ENCODE data around the gene TRIM24. TPM values are rescaled to one million over a fixed set of nuclear protein-coding genes. Genes with fewer than 3 reads are reported as not detected.

TRIM24 gene
- total and polyA plus RNA-seq, 7 experiments from 2014 or later: 8.1 to 19.3 (median 17.7) TPM

GRCh38 chr7:138440460-138440859, 19.6 kb upstream of the TRIM24 start:
- peaks cover 0 to 4% (median 3%) of the 10 kb centered on the region in 5 donors for H3K27me3 Mint-ChIP-seq
- DNase-seq: no peak
- no peak overlapping the region for H3K4me3 Mint-ChIP-seq
- ChIA-PET POLR2A (no interaction called here), CTCF (no interaction called here)
- H3K4me1 ChIP-seq (ENCODE audit: control insufficient read depth in 2 of 2, insufficient read depth in 2 of 2, low read length in 2 of 2): no peaks in the 10 kb centered on the region
- intact Hi-C loops (cut with micrococcal nuclease): no loop called here
- no peaks in the 10 kb centered on the region for H3K27me3 ChIP-seq (ENCODE audit: control insufficient read depth in 2 of 2, insufficient read depth in 2 of 2, low read length in 2 of 2)
- ATAC-seq: no peak
- no peaks in the 10 kb centered on the region for H3K9me3 ChIP-seq (ENCODE audit: control insufficient read depth in 2 of 3, low read length in 3 of 3)
- no peak overlapping the region for H3K27ac ChIP-seq (ENCODE audit: low read depth, low read length)
- H3K36me3 ChIP-seq (ENCODE audit: control insufficient read depth in 2 of 3, insufficient read depth in 3 of 3, low read length in 3 of 3): no peaks in the 10 kb centered on the region
- H3K4me1 Mint-ChIP-seq: no peaks in the 10 kb centered on the region
- H3K27ac Mint-ChIP-seq: no peak overlapping the region
- peaks cover 0 to 3% (median 2%) of the 10 kb centered on the region in 11 donors for H3K9me3 Mint-ChIP-seq
- no peak overlapping the region for H3K4me3 ChIP-seq (ENCODE audit: low read length)
- peaks cover 0 to 2% (median 0%) of the 10 kb centered on the region in 5 donors for H3K36me3 Mint-ChIP-seq

DNA sequence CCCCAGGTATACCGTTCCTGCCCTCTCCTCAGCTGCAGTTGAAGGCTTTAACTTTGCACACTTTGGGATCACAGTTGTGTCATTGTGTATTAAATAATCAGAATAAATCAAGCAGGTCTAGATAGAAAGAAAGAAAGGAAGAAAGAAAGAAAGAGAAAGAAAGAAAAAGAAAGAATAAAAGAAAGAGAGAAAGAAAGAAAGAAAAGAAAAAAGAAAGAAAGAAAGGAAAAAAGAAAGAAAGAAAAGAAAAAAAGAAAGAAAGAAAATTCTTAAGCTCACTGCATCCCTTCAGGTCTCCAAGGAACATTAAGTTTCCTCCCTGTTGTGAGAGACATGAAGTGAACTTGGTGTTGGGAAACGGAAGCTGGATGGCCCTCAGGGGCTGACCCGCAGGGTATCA, 17.2 kb upstream of the TRIM24 start:
- ChIA-PET CTCF (no interaction called here), POLR2A (no interaction called here)
- no peaks in the 10 kb centered on the region for H3K36me3 ChIP-seq (ENCODE audit: control insufficient read depth in 2 of 3, insufficient read depth in 3 of 3, low read length in 3 of 3)
- no peaks in the 10 kb centered on the region for H3K27me3 ChIP-seq (ENCODE audit: control insufficient read depth in 2 of 2, insufficient read depth in 2 of 2, low read length in 2 of 2)
- H3K9me3 ChIP-seq (ENCODE audit: control insufficient read depth in 2 of 3, low read length in 3 of 3): no peaks in the 10 kb centered on the region
- H3K9me3 Mint-ChIP-seq: peaks cover 0 to 1% (median 0%) of the 10 kb centered on the region in 11 donors
- H3K27me3 Mint-ChIP-seq: peaks cover 0 to 4% (median 0%) of the 10 kb centered on the region in 5 donors
- no peaks in the 10 kb centered on the region for H3K4me1 ChIP-seq (ENCODE audit: control insufficient read depth in 2 of 2, insufficient read depth in 2 of 2, low read length in 2 of 2)
- ATAC-seq (no peak), DNase-seq (no peak)
- intact Hi-C loops (cut with micrococcal nuclease): no loop called here
- no peak overlapping the region for H3K4me3 ChIP-seq (ENCODE audit: low read length)
- no peak overlapping the region for H3K27ac ChIP-seq (ENCODE audit: low read depth, low read length)
- no peak overlapping the region for H3K27ac Mint-ChIP-seq
- no peaks in the 10 kb centered on the region for H3K4me1 Mint-ChIP-seq
- H3K36me3 Mint-ChIP-seq: no peaks in the 10 kb centered on the region
- H3K4me3 Mint-ChIP-seq: no peak overlapping the region

- Mint-ChIP-seq H3K27ac (no peak overlapping the region), H3K9me3 (no peaks in the 10 kb centered on the region), H3K4me1 (no peaks in the 10 kb centered on the region), H3K36me3 (no peaks in the 10 kb centered on the region), H3K27me3 (peaks cover 0 to 3% (median 0%) of the 10 kb centered on the region in 5 donors), H3K4me3 (no peak overlapping the region)
- Histone ChIP-seq H3K4me1 (ENCODE audit: control insufficient read depth in 2 of 2, insufficient read depth in 2 of 2, low read length in 2 of 2) (no peaks in the 10 kb centered on the region), H3K4me3 (ENCODE audit: low read length) (no peak overlapping the region), H3K9me3 (ENCODE audit: control insufficient read depth in 2 of 3, low read length in 3 of 3) (no peaks in the 10 kb centered on the region), H3K27ac (ENCODE audit: low read depth, low read length) (no peak overlapping the region), H3K27me3 (ENCODE audit: control insufficient read depth in 2 of 2, insufficient read depth in 2 of 2, low read length in 2 of 2) (no peaks in the 10 kb centered on the region), H3K36me3 (ENCODE audit: control insufficient read depth in 2 of 3, insufficient read depth in 3 of 3, low read length in 3 of 3) (no peaks in the 10 kb centered on the region)
- intact Hi-C loops (cut with micrococcal nuclease): loop anchor here (1.0 kb wide), 2 partner anchors 289 to 417 kb away; no protein-coding TSS in a partner anchor
- DNase-seq (peak in 7 of 9 donors; percentile 8 to 37 (median 18)), ATAC-seq (no peak)
- ChIA-PET POLR2A (no interaction called here), CTCF (interaction anchor here (1.3 kb wide), 1 partner anchor 289 kb away, joined by 7 read pairs; no protein-coding TSS in a partner anchor)
These were observed 10.5 kb upstream of the TRIM24 start for GRCh38 chr7:138449580-138449979.

DNA sequence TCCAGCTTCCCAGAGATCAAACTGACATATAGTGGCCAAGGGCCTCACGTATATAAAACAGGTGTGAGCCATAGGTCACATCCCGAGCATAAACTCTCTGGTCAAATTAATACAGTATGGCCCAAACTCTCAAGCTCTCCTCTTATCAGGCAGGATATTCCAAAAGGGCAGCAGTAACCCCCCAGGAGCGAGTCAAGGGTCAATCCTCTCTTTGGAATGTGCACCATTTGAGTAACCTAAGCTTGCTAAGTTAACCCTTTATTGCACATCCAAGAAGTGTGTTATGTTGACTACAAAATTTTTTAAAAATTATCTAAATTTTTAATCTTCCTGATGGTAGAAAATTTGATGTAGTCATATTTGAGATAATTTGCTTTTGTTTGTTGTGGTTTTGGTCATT, 4.5 kb upstream of the TRIM24 start:
- Mint-ChIP-seq H3K36me3 (no peaks in the 10 kb centered on the region), H3K4me1 (peaks cover 0 to 11% (median 5%) of the 10 kb centered on the region in 7 donors), H3K4me3 (no peak overlapping the region), H3K27me3 (peaks cover 0 to 5% (median 0%) of the 10 kb centered on the region in 5 donors), H3K9me3 (no peaks in the 10 kb centered on the region), H3K27ac (no peak overlapping the region)
- intact Hi-C loops (cut with micrococcal nuclease): loop anchor here in 1 of 2 donors (5.0 kb wide), 2 partner anchors 172 to 412 kb away; no protein-coding TSS in a partner anchor
- POLR2A ChIA-PET: interaction anchor here (0.7 kb wide), 1 partner anchor 283 kb away, joined by 4 read pairs; no protein-coding TSS in a partner anchor
- Histone ChIP-seq H3K27me3 (ENCODE audit: control insufficient read depth in 2 of 2, insufficient read depth in 2 of 2, low read length in 2 of 2) (no peaks in the 10 kb centered on the region), H3K4me1 (ENCODE audit: control insufficient read depth in 2 of 2, insufficient read depth in 2 of 2, low read length in 2 of 2) (no peaks in the 10 kb centered on the region), H3K9me3 (ENCODE audit: control insufficient read depth in 2 of 3, low read length in 3 of 3) (no peaks in the 10 kb centered on the region), H3K4me3 (ENCODE audit: low read length) (no peak overlapping the region), H3K27ac (ENCODE audit: low read depth, low read length) (no peak overlapping the region), H3K36me3 (ENCODE audit: control insufficient read depth in 2 of 3, insufficient read depth in 3 of 3, low read length in 3 of 3) (no peaks in the 10 kb centered on the region)
- no peak for ATAC-seq
- DNase-seq: no peak
- CTCF ChIA-PET: no interaction called here

- Mint-ChIP-seq H3K36me3 (no peaks in the 10 kb centered on the region), H3K4me1 (peaks cover 2 to 14% (median 8%) of the 10 kb centered on the region in 7 donors), H3K27ac (no peak overlapping the region), H3K27me3 (peaks cover 0 to 5% (median 0%) of the 10 kb centered on the region in 5 donors), H3K4me3 (no peak overlapping the region), H3K9me3 (no peaks in the 10 kb centered on the region)
- intact Hi-C loops (cut with micrococcal nuclease): loop anchor here in 1 of 2 donors (5.0 kb wide), 2 partner anchors 171 to 411 kb away; no protein-coding TSS in a partner anchor
- H3K27me3 ChIP-seq (ENCODE audit: control insufficient read depth in 2 of 2, insufficient read depth in 2 of 2, low read length in 2 of 2): no peaks in the 10 kb centered on the region
- DNase-seq (no peak), ATAC-seq (no peak)
- ChIA-PET CTCF (no interaction called here), POLR2A (interaction anchor here (0.7 kb wide), 1 partner anchor 282 kb away, joined by 4 read pairs; no protein-coding TSS in a partner anchor)
- H3K4me1 ChIP-seq (ENCODE audit: control insufficient read depth in 2 of 2, insufficient read depth in 2 of 2, low read length in 2 of 2): peaks cover 0 to under 1% of the 10 kb centered on the region in 2 donors
- no peaks in the 10 kb centered on the region for H3K9me3 ChIP-seq (ENCODE audit: control insufficient read depth in 2 of 3, low read length in 3 of 3)
- H3K4me3 ChIP-seq (ENCODE audit: low read length): no peak overlapping the region
- no peak overlapping the region for H3K27ac ChIP-seq (ENCODE audit: low read depth, low read length)
- no peaks in the 10 kb centered on the region for H3K36me3 ChIP-seq (ENCODE audit: control insufficient read depth in 2 of 3, insufficient read depth in 3 of 3, low read length in 3 of 3)
These were observed 3.8 kb upstream of the TRIM24 start for GRCh38 chr7:138456220-138456619.

DNA sequence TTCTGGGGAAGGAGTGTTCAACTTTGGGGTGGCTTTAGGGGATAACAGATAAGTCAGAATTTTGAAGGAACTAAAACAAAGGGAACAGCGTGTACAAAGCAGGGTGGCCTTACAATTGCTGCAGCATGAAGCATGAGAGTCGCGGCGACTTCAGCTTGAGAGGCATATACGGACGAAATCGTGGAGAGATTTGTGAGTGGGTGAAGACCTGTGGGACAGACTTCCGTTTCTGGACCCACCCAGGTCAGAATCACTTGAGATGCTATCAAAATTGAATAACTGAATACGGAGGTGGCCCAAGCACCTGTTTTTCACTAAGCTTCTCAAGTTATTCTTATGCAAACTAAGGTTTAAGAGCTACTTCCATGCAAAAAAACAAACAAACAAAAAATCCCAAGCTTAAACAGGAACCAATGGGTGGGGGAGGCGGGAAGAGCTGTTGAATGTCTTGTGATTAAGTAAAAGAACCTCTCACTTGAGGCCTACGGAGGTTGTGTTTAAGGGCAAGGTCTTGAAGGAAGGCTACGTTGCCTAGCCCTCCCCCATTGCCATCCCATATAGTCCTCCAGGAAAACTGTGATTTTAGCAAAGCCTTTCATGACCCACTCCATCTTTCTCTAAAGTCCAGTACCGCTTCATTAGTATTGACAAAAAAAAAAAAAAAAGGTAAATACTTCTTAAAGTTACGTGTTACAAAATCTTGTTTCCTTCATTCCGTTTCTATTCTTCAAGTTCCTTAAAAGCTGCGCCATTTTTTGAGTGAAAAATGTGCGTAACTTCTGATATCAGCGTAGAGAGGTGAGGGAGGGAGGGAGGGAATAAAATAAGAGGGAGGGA, 1.3 kb upstream of the TRIM24 start:
- POLR2A ChIA-PET: no interaction called here
- intact Hi-C loops (cut with micrococcal nuclease): loop anchor here (1.0 to 5.0 kb wide), 4 partner anchors 167 to 456 kb away; partner anchors contain the start of gene CREB3L2 (in 1 of the 2)
- no peak overlapping the region for H3K27ac ChIP-seq (ENCODE audit: low read depth, low read length)

More for the DNA sequence above, 1.3 kb upstream of the TRIM24 start:
- no peak overlapping the region for H3K4me3 ChIP-seq (ENCODE audit: low read length)
- CTCF ChIA-PET: interaction anchor here (1.3 kb wide), 1 partner anchor 280 kb away, joined by 6 read pairs; no protein-coding TSS in a partner anchor
- no peaks in the 10 kb centered on the region for H3K9me3 ChIP-seq (ENCODE audit: control insufficient read depth in 2 of 3, low read length in 3 of 3)
- H3K36me3 ChIP-seq (ENCODE audit: control insufficient read depth in 2 of 3, insufficient read depth in 3 of 3, low read length in 3 of 3): no peaks in the 10 kb centered on the region
- peaks cover 6 to 9% of the 10 kb centered on the region in 2 donors for H3K4me1 ChIP-seq (ENCODE audit: control insufficient read depth in 2 of 2, insufficient read depth in 2 of 2, low read length in 2 of 2)
- H3K4me3 Mint-ChIP-seq: peak overlapping the region in 7 of 10 donors; percentile 4 to 84 (median 21)
- H3K4me1 Mint-ChIP-seq: peaks cover 14 to 34% (median 28%) of the 10 kb centered on the region in 7 donors
- H3K36me3 Mint-ChIP-seq: peaks cover 0 to 6% (median 5%) of the 10 kb centered on the region in 5 donors
- no peaks in the 10 kb centered on the region for H3K27me3 ChIP-seq (ENCODE audit: control insufficient read depth in 2 of 2, insufficient read depth in 2 of 2, low read length in 2 of 2)
- DNase-seq (no peak), ATAC-seq (no peak)
- peaks cover 0 to 2% (median 0%) of the 10 kb centered on the region in 5 donors for H3K27me3 Mint-ChIP-seq
- H3K27ac Mint-ChIP-seq: peak overlapping the region in 1 of 9 donors; percentile 19
- H3K9me3 Mint-ChIP-seq: no peaks in the 10 kb centered on the region

All from naive thymus-derived CD4-positive, alpha-beta T cell (primary cell).